H1 (cell line): ENCODE results near the gene HRH1. TPM values are rescaled to one million over a fixed set of nuclear protein-coding genes. Genes with fewer than 3 reads are reported as not detected.

Experiments used
- CTCF ChIA-PET: fragments of 300-600 bp; sonication (Branson Sonifier 250); formaldehyde crosslinking; loops from one replicate; lab custom pipeline; 2021; ENCODE audit not compliant: partially characterized antibody; lab: Charles Lee
- POLR2A ChIA-PET: fragments of 300-600 bp; sonication (Branson Sonifier 250); formaldehyde crosslinking; loops from one replicate; lab custom pipeline; 2021; ENCODE audit warnings: inconsistent platforms; ENCODE audit not compliant: partially characterized antibody; lab: Charles Lee
- DNase-seq, 2 experiments: peaks; one replicate each; pipeline versions ENCODE4 v3.0.0 to v3.0.0-alpha.2; 2010 to 2022; ENCODE audit warnings: low spot score in 2 of 2, low read depth in 1 of 2, mixed read lengths in 1 of 2
- FAIRE-seq: peaks from 2 replicates; lab custom pipeline; 2011; peaks lifted over from hg19 to GRCh38; lab: Jason Lieb, UNC
- H2AFZ ChIP-seq: 2 replicates; pipeline ENCODE4 v1.8.1; 2012; ENCODE audit warnings: low read length, inconsistent platforms
- H2AK5ac ChIP-seq: 2 replicates; pipeline ENCODE4 v1.6.1; 2013; ENCODE audit warnings: low read depth, low read length
- H2BK120ac ChIP-seq: replicated peaks from 2 replicates; pipeline ENCODE3; 2013; ENCODE audit warnings: low read depth, low read length, inconsistent platforms
- H2BK12ac ChIP-seq: 2 replicates; pipeline ENCODE4 v1.6.1; 2013; ENCODE audit warnings: low read depth, low read length
- H2BK15ac ChIP-seq: 2 replicates; pipeline ENCODE4 v1.6.1; 2013; ENCODE audit warnings: low read length
- H2BK20ac ChIP-seq: 2 replicates; pipeline ENCODE4 v1.6.1; 2013; ENCODE audit warnings: low read length
- H2BK5ac ChIP-seq: 2 replicates; pipeline ENCODE4 v1.6.1; 2013; ENCODE audit warnings: low read depth, low read length
- H3K14ac ChIP-seq: 2 replicates; pipeline ENCODE4 v1.6.1; 2013; ENCODE audit warnings: inconsistent platforms; ENCODE audit not compliant: insufficient read length
- H3K18ac ChIP-seq: 2 replicates; pipeline ENCODE4 v1.6.1; 2013; ENCODE audit warnings: low read length; ENCODE audit errors: extremely low read depth
- H3K23ac ChIP-seq: 2 replicates; pipeline ENCODE4 v1.6.1; 2013; ENCODE audit warnings: inconsistent platforms; ENCODE audit not compliant: insufficient read length
- H3K23me2 ChIP-seq: 2 replicates; pipeline ENCODE4 v1.6.1; 2013; ENCODE audit warnings: low read depth, low read length
- H3K27ac ChIP-seq: 2 replicates; pipeline ENCODE4 v1.6.1; 2011; ENCODE audit warnings: low read depth, low read length, inconsistent platforms
- H3K27me3 ChIP-seq, 4 experiments: replicated peaks in 1 of 4; 1 replicate in 1 of 4; 2 replicates in 3 of 4; pipeline versions ENCODE4 v1.6.1 to v1.8.1; 2011 to 2013; ENCODE audit warnings: low read length in 3 of 4, mild to moderate bottlenecking in 3 of 4, inconsistent platforms in 2 of 4, mixed read lengths in 2 of 4, moderate library complexity in 1 of 4; ENCODE audit not compliant: control insufficient read depth in 3 of 4, insufficient read depth in 3 of 4; ENCODE audit errors: extremely low read depth in 1 of 4
- H3K36me3 ChIP-seq, 4 experiments: 2 replicates each; pipeline versions ENCODE4 v1.6.1 to v1.8.1; 2011 to 2013; ENCODE audit warnings: mild to moderate bottlenecking in 4 of 4, low read length in 3 of 4, moderate library complexity in 2 of 4, control low read depth in 1 of 4, inconsistent platforms in 1 of 4; ENCODE audit not compliant: insufficient read depth in 4 of 4, control insufficient read depth in 2 of 4
- H3K4ac ChIP-seq: replicated peaks from 2 replicates; pipeline ENCODE3; 2013; ENCODE audit warnings: low read length, low read depth, mixed read lengths, inconsistent platforms; ENCODE audit not compliant: insufficient read length
- H3K4me1 ChIP-seq, 4 experiments: replicated peaks in 1 of 4; 1 replicate in 1 of 4; 2 replicates in 3 of 4; pipeline versions ENCODE4 v1.6.1 to v1.8.1; 2011 to 2013; ENCODE audit warnings: low read length in 3 of 4, inconsistent platforms in 2 of 4, mixed read lengths in 1 of 4; ENCODE audit not compliant: insufficient read depth in 4 of 4, control insufficient read depth in 3 of 4
- H3K4me2 ChIP-seq, 2 experiments: 2 replicates each; pipeline versions ENCODE4 v1.6.1 to v1.8.1; 2011 to 2013; ENCODE audit warnings: low read depth in 2 of 2, low read length in 2 of 2, control low read depth in 1 of 2, inconsistent platforms in 1 of 2, mild to moderate bottlenecking in 1 of 2; ENCODE audit not compliant: insufficient read depth in 1 of 2
- H3K4me3 ChIP-seq, 4 experiments: fragments of 200-600, 300-600 bp in 1 of 4; sonication (generic), shearing (Covaris generic), sonication (Bioruptor Twin) in 1 of 4; 2 replicates each; pipeline versions ENCODE4 v1.5.1 to v1.8.1; 2011 to 2016; ENCODE audit warnings: low read length in 4 of 4, low read depth in 3 of 4, control low read depth in 2 of 4, inconsistent platforms in 2 of 4, mild to moderate bottlenecking in 2 of 4, mixed read lengths in 1 of 4, moderate library complexity in 1 of 4; ENCODE audit not compliant: insufficient read depth in 2 of 4; ENCODE audit errors: extremely low read depth in 1 of 4
- H3K56ac ChIP-seq: replicated peaks from 2 replicates; pipeline ENCODE3; 2013; ENCODE audit warnings: low read depth, mild to moderate bottlenecking, mixed read lengths, low read length, inconsistent platforms; ENCODE audit not compliant: insufficient read length
- H3K79me1 ChIP-seq: 2 replicates; pipeline ENCODE4 v1.6.1; 2013; ENCODE audit warnings: low read depth, low read length, control low read depth
- H3K79me2 ChIP-seq, 2 experiments: 2 replicates each; pipeline versions ENCODE4 v1.6.1 to v1.8.1; 2012 to 2013; ENCODE audit warnings: low read length in 2 of 2, mild to moderate bottlenecking in 2 of 2, inconsistent platforms in 1 of 2; ENCODE audit not compliant: insufficient read depth in 2 of 2, control insufficient read depth in 1 of 2
- H3K9ac ChIP-seq, 4 experiments: replicated peaks in 1 of 4; 1 replicate in 1 of 4; 2 replicates in 3 of 4; pipeline versions ENCODE4 v1.6.1 to v1.8.1; 2011 to 2013; ENCODE audit warnings: low read depth in 3 of 4, low read length in 3 of 4, control low read depth in 2 of 4, mild to moderate bottlenecking in 2 of 4, moderate library complexity in 2 of 4, inconsistent platforms in 1 of 4; ENCODE audit errors: extremely low read depth in 1 of 4
- H3K9me3 ChIP-seq, 2 experiments: 2 replicates each; pipeline versions ENCODE4 v1.6.1 to v1.8.1; 2012 to 2013; ENCODE audit warnings: mild to moderate bottlenecking in 2 of 2, moderate library complexity in 2 of 2, control low read depth in 1 of 2, inconsistent platforms in 1 of 2, low read depth in 1 of 2, low read length in 1 of 2, mixed read lengths in 1 of 2; ENCODE audit not compliant: insufficient read depth in 2 of 2
- H4K20me1 ChIP-seq, 2 experiments: replicated peaks in 1 of 2; 2 replicates each; pipeline versions ENCODE3 to v1.8.1; 2011 to 2013; ENCODE audit warnings: inconsistent platforms in 2 of 2, low read length in 2 of 2, mild to moderate bottlenecking in 1 of 2; ENCODE audit not compliant: insufficient read depth in 2 of 2, control insufficient read depth in 1 of 2
- H4K5ac ChIP-seq: 2 replicates; pipeline ENCODE4 v1.6.1; 2013; ENCODE audit warnings: low read length, low read depth, mixed read lengths, inconsistent platforms; ENCODE audit not compliant: insufficient read length
- H4K8ac ChIP-seq: 2 replicates; pipeline ENCODE4 v1.8.0; 2013; ENCODE audit warnings: mild to moderate bottlenecking, moderate library complexity, low read length, inconsistent platforms; ENCODE audit not compliant: insufficient read depth; ENCODE audit errors: extremely low read depth
- H4K91ac ChIP-seq: replicated peaks from 2 replicates; pipeline ENCODE3; 2013; ENCODE audit warnings: low read length, mixed read lengths, inconsistent platforms; ENCODE audit not compliant: insufficient read length
- CEBPB ChIP-seq: IDR thresholded peaks from 2 replicates; pipeline ENCODE4 v1.6.1; 2012; ENCODE audit warnings: low read depth, low read length
- CHD1 ChIP-seq: IDR thresholded peaks from 2 replicates; pipeline ENCODE4 v1.6.1; 2012; ENCODE audit warnings: low read depth, low read length, improper control_type of control experiment
- EP300 ChIP-seq, 2 experiments: IDR thresholded peaks; 1 replicate in 1 of 2; 2 replicates in 1 of 2; pipeline ENCODE4 v1.6.1; 2011 to 2012; ENCODE audit warnings: low read depth in 2 of 2, low read length in 2 of 2, mild to moderate bottlenecking in 2 of 2, borderline replicate concordance in 1 of 2, inconsistent platforms in 1 of 2, moderate library complexity in 1 of 2
- JUN ChIP-seq: IDR thresholded peaks from 2 replicates; pipeline ENCODE4 v1.6.1; 2011; ENCODE audit warnings: low read depth, mild to moderate bottlenecking, improper control_type of control experiment, low read length
- KDM1A ChIP-seq: fragments of 200-600, 300-600 bp; sonication (generic); IDR thresholded peaks from 2 replicates; pipeline ENCODE4 v1.7.1; 2016; ENCODE audit warnings: mild to moderate bottlenecking, low read length, borderline replicate concordance
- NANOG ChIP-seq: IDR thresholded peaks from 2 replicates; pipeline ENCODE4 v1.6.1; 2011; ENCODE audit warnings: low read length, low read depth, mild to moderate bottlenecking, inconsistent platforms; ENCODE audit not compliant: insufficient read depth, poor library complexity, severe bottlenecking
- RXRA ChIP-seq: IDR thresholded peaks from 2 replicates; pipeline ENCODE4 v1.6.1; 2011; ENCODE audit warnings: low read depth, mild to moderate bottlenecking, low read length, moderate library complexity; ENCODE audit not compliant: insufficient read depth
- SAP30 ChIP-seq: fragments of 300-600 bp; sonication (generic); IDR thresholded peaks from 2 replicates; pipeline ENCODE4 v1.7.1; 2012; ENCODE audit warnings: low read length, moderate library complexity, mild to moderate bottlenecking, inconsistent platforms; ENCODE audit not compliant: insufficient read depth, insufficient replicate concordance
- SIRT6 ChIP-seq: IDR thresholded peaks from one replicate; pipeline ENCODE4 v1.7.1; 2012; ENCODE audit warnings: low read length, inconsistent platforms
- TAF1 ChIP-seq: IDR thresholded peaks from 2 replicates; pipeline ENCODE4 v1.6.1; 2011; ENCODE audit warnings: mild to moderate bottlenecking, low read depth, low read length
- TAF7 ChIP-seq: optimal IDR thresholded peaks from 2 replicates; pipeline ENCODE3; 2011; ENCODE audit warnings: low read depth, mild to moderate bottlenecking, inconsistent platforms, low read length, moderate library complexity, borderline replicate concordance
- TBP ChIP-seq: IDR thresholded peaks from 2 replicates; pipeline ENCODE4 v1.6.1; 2011; ENCODE audit warnings: low read depth, low read length, improper control_type of control experiment
- WGBS, 2 experiments: shearing (Covaris generic) in 1 of 2; methylation state at CpG; one replicate each; pipeline versions ENCODE4 v1.1.6 to v1.1.7; 2013 to 2015; ENCODE audit warnings: low lambda C conversion rate in 2 of 2, mixed read lengths in 2 of 2, inconsistent platforms in 1 of 2, low coverage in 1 of 2, missing lambda C conversion rate in 1 of 2; ENCODE audit not compliant: insufficient replicate concordance in 2 of 2, insufficient coverage in 1 of 2, insufficient read length in 1 of 2; ENCODE audit errors: extremely low coverage in 1 of 2, missing lambda C conversion rate in 1 of 2; 5-methylcytosine and 5-hydroxymethylcytosine counted together
- polyA plus RNA-seq, 7 experiments: library from polyadenylated mRNA; depleted of rRNA in 3 of 7; stranded (reverse) in 5 of 7; unstranded in 2 of 7; fragments of >200 nt in 5 of 7; fragments of 200-250 nt in 2 of 7; gene quantifications; 1 replicate in 5 of 7; 2 replicates in 1 of 7; 4 replicates in 1 of 7; pipeline versions ENCODE4 v1.2.1 to v1.2.3, GENCODE V29; 2011 to 2013; ENCODE audit warnings: missing spikeins in 2 of 7, mixed read lengths in 2 of 7
- total RNA-seq: library from RNA; stranded (reverse); fragmentation: NEBNext Ultra II Directional; extraction: Animal tissue kit (Norgen Biotek cat#: 25700); gene quantifications from 2 replicates; pipeline ENCODE4 v1.2.1, GENCODE V29; 2021
- TF ChIP-seq, protein P1 (sequence below): IDR thresholded peaks from 2 replicates; pipeline ENCODE4 v1.6.1; 2011; ENCODE audit warnings: low read length, improper control_type of control experiment

The HRH1 gene
- total and polyA plus RNA-seq, 2 of the 8 experiments (the other 6 are each of a cell fraction or from before 2014, with no cell fraction given): 0.11 TPM; not detected in 1

- no peak overlapping the region for H3K14ac ChIP-seq
- no peak overlapping the region for H3K27ac ChIP-seq
- no peaks in the 10 kb centered on the region for H4K20me1 ChIP-seq
- DNase-seq (no peak), FAIRE-seq (no peak)
- no peak overlapping the region for H2BK20ac ChIP-seq
- no peak overlapping the region for H3K18ac ChIP-seq
- no peak overlapping the region for H2BK15ac ChIP-seq
- no peak overlapping the region for H3K4me2 ChIP-seq
- H3K79me2 ChIP-seq: no peaks in the 10 kb centered on the region
- 91% methylated on average over 1 of the region's 1 CpG; no CpG with 5 or more reads in 1 of the 2 experiments for WGBS, 2 experiments
- no peak overlapping the region for H2BK5ac ChIP-seq
- H3K27me3 ChIP-seq: no peaks in the 10 kb centered on the region
- no peak overlapping the region for H2AFZ ChIP-seq
- H2BK12ac ChIP-seq: no peak overlapping the region
- no peak overlapping the region for H3K4me3 ChIP-seq
- H3K23ac ChIP-seq: no peak overlapping the region
- H3K79me1 ChIP-seq: no peaks in the 10 kb centered on the region
- H4K5ac ChIP-seq: no peak overlapping the region
- no peak overlapping the region for H4K8ac ChIP-seq
- no peak overlapping the region for H3K56ac ChIP-seq
- no peaks in the 10 kb centered on the region for H3K4me1 ChIP-seq
- H4K91ac ChIP-seq: no peak overlapping the region
- no peak overlapping the region for H2AK5ac ChIP-seq
- ChIA-PET POLR2A (no interaction called here), CTCF (interaction anchor here (0.7 to 4.4 kb wide), 4 partner anchors 11 to 59 kb away, joined by 3 to 14 read pairs (median 4); partner anchors contain the start of gene HRH1)
- no peak overlapping the region for H3K9ac ChIP-seq
- no peaks in the 10 kb centered on the region for H3K36me3 ChIP-seq
- H3K4ac ChIP-seq: no peak overlapping the region
- no peak overlapping the region for H2BK120ac ChIP-seq
- H3K23me2 ChIP-seq: no peaks in the 10 kb centered on the region
- no peaks in the 10 kb centered on the region for H3K9me3 ChIP-seq
- TF ChIP-seq, protein P1, sequence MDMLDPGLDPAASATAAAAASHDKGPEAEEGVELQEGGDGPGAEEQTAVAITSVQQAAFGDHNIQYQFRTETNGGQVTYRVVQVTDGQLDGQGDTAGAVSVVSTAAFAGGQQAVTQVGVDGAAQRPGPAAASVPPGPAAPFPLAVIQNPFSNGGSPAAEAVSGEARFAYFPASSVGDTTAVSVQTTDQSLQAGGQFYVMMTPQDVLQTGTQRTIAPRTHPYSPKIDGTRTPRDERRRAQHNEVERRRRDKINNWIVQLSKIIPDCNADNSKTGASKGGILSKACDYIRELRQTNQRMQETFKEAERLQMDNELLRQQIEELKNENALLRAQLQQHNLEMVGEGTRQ: no peak
- no peak for TF ChIP-seq TAF7
- TF ChIP-seq SIRT6: no peak
- TF ChIP-seq KDM1A: no peak
- no peak for TF ChIP-seq EP300 (IDR thresholded peaks at IDR 0.05; ENCODE audit: borderline replicate concordance in 1 of 2, low read depth in 2 of 2, low read length in 2 of 2)
- no peak for TF ChIP-seq SAP30
- no peak for TF ChIP-seq JUN
- no peak for TF ChIP-seq NANOG
- TF ChIP-seq TBP: no peak
- TF ChIP-seq CHD1: no peak
- TF ChIP-seq CEBPB: no peak
- no peak for TF ChIP-seq TAF1
- TF ChIP-seq RXRA: no peak
Measured at GRCh38 chr3:11214451-11214978, 60.2 kb downstream of the HRH1 start.
